HG03280 (cell line): Measurements from ENCODE around the gene KCNH6.

Experiments used
- ATAC-seq: cut with Tn5 transposase; IDR thresholded peaks from one replicate; pipeline ENCODE4 v1.9.1; 2021; ENCODE audit warnings: mild to moderate bottlenecking, moderate library complexity; ENCODE audit not compliant: unreplicated experiment

Gene KCNH6

DNA sequence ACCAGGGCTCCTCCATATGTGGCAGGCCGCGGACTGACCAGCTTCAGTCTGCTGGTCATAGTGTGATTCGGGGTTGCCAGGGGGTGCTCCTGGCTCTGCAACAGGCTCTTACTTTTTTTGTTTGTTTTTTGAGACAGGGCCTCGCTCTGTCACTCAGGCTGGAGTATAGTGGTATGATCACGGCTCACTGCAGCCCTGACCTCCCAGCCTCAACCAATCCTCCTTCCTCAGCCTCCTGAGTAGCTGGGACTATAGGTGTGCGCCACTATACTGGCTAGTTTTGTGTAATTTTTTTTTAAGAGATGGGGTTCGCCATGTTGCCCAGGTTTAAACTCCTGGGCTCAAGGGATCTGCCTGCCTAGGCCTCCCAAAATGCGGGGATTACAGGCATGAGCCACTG lies 11.8 kb upstream of the KCNH6 start:
- no peak for ATAC-seq

DNA sequence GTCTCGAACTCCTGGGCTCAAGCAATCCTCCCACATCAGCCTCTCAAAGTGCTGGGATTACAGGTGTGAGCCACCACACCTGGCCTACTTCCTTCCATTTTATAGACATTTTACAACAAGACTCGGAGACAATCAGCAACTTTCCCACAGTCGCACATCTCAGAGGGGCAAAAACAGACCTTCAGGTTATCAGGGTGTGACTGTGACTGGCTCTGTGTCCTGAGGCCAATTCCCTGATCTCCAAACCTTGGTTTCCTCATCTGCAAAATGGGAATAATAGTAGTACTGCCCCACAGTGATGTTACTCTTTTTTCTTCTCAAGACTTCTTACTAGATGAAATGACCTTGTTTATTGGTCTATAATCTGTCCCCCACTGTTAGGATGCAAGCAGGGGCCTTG lies 10.8 kb upstream of the KCNH6 start:
- no peak for ATAC-seq

DNA sequence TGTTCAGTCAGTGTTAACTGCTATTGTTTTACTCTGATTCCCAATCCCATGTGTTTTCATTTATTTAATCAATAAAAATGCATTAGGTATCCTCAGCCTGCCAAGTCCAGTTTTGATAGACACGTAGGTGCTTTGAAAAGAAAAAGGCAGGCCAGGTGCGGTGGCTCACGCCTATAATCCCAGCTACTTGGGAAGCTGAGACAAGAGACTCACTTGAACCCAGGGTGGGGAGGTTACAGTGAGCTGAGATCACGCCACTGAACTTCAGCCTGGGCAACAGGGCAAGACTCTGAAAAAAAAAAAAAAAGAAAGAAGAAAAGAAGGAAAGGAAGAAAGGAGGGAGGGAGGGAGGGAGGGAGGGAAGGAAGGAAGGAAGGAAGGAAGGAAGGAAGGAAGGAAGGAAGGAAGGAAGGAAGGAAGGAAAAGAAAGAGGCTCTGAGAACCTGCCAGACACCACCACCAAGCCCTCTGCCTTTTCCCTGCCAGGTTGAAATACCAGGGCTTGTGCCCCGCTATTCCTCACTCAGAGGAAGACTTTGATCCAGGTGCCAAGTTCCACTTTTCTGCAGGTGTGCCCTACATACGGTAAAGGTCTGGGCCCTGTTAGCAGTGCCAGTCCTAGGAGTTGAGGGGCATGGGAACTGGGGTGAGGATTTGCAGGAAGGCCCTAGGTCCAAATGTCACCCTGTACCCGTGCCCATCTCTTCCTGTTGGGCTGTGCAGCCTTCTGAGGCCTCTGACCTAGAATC lies 10.1 kb upstream of the KCNH6 start:
- no peak for ATAC-seq

DNA sequence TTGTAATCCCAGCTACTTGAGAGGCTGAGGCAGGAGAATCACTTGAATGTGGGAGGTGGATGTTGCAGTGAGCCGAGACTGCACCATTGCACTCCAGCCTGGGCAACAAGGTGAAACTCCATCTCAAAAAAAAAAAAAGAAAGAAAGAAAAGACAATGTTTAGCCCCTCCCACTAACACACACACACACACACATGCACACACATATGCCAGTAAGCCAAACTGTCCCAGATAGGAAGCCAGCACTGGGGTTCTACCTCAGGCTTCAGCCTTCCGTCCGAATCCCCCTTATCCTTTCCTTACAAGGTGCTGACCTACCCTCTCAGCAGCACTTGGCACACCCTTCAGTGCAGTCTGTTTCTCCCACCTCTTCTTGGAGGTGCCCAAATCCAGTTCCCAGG lies 8.7 kb upstream of the KCNH6 start:
- no peak for ATAC-seq

DNA sequence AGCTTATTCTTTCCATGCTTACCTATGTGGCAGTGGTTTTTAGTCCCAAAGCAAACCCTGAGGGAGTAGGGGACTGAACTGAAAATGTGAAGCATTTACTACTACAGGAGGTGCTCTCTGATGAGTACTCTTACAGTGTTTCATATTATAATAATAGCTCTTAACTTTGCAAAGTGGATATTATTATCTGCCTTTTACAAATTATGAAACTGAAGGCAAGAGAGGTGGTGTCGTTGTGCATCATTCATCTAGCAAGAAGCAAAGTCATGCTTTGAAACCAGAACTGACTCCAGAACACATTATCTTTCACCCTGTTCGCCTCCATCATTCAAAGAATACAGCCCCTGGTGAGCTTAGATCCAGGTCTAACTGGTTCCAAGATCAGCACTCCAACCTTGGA lies 8.2 kb upstream of the KCNH6 start:
- no peak for ATAC-seq

DNA sequence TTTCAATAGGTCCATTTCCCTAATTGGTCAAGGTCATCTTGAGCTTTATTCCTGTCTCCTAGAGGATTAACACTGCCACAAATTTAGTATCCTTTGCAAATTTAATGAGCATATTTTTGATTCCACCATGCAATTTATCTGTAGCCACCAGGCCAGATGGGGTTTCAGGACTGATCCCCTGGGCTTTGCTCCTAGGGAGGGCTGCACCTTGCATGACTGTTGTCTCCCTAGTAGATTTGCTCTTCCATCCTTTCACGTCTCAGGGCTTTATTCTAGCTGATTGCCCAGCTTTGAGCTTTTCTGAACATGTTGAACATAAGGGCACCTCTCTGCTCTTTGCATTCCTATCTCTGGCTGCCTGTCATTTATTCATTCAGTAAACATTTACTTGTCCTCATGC lies 7.7 kb upstream of the KCNH6 start:
- no peak for ATAC-seq

DNA sequence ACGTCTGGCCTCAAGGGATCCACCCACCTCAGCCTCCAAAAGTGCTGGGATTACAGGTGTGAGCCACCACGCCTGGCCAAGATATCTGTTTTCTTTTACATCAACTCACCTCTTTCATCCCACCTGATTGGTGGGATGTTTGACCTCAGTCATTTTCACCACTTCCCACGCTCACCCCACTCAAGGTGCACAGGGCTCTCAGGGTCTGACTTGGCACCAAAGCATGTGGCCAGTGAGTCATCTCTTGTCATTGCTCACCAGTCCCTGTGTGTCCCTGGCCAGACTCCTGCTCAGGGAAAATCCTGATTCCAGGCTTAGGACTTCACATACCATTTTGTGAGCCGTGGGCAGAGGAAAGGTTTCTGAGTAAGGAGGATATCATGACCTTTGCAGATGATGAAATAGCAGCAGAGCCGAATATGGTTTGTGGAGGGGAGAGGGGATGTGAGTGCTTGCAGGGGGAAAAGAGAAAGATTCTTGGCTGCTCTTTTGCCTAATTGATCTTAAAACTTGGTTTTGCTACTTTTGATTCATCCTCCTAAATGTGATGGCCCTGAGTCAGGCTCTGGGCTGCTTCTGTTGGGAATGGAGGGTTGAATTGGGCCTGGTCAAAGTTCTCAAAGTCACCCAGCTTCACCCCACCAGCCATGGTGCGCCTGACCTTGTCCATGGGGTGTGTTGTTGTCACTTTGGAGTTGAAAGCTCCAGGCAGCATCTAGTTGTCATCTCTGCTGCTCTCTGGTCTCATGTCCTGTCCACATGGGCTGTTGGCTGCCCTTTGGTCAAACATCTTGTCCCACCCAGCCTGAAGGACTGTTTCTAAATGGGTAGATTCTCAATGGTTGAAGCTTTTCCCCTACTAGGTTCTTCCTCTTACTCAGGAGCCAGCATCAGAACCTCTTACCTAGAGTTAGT lies 6.0 kb upstream of the KCNH6 start:
- no peak for ATAC-seq

DNA sequence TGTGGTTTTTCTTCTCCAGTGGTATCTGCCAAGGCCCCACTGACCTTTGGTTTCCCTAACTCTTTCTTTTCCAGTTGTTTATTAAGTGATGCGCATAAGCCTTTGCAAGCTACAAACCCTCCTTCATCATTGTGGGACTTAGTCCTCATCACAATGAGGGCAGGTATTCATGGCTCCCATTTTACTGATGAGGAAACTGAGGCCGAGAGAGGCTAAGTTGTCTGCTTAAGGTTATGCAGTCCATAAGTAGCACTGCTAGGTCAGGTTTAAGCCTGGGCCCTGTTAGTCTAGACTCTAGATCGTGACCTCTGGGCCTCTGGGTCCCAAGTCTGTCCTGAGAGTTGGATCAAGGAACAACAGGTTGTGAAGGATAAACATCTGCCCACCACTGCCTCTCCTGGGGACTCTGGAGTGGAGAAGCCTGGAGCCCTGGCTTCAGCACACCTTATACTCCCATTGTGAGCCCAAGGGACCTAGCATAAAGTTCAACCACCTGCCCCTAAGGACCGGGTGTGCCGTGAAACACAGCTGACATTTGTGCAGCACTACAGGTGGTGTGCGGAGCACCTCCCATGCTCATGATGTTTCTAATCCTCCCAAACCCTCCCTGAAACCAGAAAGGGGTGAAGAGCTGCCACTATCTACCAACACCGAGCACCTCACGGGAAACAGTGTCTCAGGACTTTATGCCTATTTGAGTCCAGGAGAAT lies 5.2 kb upstream of the KCNH6 start:
- no peak for ATAC-seq

DNA sequence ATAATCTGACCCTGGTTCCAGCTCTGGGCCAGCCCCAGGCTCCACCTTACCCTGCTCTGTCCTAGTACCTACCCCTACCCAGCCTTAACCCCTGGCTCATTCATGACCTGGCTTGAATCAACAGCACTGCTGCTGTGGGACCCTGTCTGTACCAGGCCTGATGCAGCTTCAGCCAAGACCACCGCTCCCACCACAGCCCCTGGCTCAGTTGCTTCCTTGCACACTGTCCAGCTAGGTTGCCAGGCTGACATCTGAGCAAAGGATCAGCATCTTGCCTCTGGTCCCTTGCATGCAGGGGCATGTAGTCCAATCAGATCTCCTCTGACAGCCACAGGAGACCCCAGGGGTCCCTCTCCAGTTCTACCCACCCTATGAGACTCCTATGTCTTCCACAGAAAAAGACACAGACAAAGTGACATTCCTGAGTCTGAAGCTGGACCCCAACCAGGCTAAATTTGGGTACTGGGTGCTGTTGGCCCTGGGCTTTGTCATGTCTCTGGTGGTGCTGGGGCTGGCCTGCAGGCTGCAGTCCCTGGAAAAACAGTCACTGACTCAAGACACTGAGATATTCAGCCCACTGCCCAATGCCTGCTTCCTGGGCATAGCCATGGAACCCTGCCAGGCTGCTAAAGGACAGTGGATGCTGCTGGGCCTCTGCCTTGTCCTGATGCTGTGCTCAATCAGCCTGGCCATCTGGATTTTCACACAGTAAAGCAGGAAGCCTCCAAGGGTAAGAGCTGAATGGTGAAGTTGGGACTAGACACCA lies 3.9 kb upstream of the KCNH6 start:
- no peak for ATAC-seq

DNA sequence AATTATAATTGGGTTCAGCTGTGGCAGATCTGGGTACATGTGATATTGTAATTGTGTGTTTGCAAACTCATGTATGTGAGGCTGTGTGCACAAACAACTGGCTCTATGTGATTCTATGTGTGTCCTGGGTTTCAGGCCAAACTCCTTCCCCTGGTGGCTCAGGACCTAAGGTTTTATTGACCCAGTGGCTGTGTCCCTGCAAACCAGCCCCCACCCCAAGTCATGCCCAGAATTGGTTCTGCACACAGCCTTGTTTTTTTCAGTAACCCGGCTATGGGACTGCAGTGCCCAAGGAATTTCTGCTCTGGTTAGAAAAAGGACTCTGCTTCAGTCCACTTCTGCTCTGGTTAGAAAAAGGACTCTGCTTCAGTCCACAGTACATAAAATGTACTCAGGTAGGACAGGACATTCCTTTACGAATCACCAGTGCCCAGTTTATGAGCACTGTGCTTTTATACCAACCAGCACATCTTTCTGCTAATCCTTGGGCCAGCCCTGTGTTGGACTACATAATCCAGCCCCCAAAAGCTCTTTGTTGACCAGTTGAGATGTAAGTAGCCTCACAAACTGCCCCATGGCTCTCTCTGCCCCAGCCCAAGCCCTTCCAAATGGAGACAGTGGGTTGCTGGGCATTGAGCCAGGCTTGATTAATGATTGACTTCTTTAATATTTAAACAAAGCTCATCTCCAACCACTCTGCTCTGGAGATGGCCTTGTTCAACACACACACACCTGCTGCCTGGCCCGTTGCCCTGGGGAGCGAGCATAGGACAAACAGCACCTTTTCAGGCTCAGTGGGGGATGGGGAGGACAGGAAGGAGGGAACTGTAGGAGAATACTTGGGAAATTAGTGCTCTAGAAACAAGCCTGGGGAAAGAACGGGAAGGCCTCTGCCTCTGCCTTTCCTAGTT lies 2.9 kb upstream of the KCNH6 start:
- no peak for ATAC-seq

DNA sequence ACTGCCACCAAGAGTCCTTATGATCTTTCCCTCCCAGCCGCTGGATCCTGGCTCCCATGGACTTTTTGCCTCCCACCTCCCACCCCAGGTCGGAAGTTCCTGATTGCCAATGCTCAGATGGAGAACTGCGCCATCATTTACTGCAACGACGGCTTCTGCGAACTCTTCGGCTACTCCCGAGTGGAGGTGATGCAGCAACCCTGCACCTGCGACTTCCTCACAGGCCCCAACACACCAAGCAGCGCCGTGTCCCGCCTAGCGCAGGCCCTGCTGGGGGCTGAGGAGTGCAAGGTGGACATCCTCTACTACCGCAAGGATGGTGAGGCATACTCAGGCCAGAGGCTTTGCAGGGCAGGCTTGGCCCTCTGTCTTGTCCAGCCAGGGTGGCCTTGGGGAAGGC lies 893 bp downstream of the KCNH6 start:
- ATAC-seq, result no peak

DNA sequence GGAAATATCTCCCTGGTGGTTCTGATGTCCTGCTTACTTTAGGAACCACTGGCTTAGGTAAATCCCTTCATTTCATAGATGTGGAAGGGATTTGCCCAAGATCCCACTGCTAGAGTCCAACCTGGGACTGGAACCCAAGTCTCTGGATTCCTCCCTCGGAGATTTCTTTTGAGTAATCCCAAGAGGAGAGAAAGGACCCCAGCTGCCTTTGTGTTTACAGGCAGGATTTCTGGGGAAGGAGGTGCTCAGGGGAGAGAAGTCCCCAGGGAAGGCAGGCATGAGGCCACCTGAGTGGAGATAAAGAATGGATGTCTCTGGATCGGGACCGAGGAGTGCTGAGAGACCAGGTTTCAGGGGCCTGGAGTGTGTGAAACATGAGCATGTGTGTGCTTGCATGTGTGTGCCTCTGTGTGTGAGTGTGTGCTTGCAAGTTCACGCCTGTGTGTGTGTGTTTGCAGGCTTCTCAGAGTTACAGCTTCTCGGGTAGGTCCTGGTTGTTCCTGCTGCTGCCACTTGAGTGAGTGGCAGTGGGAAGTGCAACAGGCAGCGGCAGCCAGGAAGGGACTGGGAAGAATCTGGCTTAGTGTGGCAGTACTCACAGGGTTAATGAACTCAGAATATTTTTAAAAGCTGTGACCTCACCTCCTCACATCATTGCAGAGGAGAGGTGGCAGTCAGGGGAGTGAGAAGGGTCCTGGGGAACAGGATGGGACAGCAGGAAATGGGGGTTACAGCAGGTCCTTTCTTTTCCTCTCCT lies 2.2 kb downstream of the KCNH6 start:
- ATAC-seq, result no peak

DNA sequence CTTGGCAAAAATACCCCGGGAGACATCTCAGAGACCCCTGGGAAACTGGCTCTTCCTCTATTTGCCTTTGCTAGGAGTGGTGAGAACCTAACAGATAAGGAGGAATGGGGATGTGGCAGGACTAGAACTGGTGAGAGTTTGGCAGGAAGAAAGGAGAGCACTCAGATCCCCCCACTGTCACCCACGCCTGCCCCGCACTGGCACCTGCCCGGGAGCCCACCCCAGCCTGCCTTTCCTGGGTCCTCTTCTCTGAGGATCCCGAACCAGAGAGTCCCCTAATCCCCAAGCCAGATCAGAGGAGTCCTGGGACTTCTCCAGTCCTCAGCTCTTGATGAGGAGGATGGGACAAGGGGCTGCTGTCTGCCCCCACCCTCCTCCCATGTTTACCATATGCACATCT lies 3.7 kb downstream of the KCNH6 start:
- ATAC-seq, result no peak

DNA sequence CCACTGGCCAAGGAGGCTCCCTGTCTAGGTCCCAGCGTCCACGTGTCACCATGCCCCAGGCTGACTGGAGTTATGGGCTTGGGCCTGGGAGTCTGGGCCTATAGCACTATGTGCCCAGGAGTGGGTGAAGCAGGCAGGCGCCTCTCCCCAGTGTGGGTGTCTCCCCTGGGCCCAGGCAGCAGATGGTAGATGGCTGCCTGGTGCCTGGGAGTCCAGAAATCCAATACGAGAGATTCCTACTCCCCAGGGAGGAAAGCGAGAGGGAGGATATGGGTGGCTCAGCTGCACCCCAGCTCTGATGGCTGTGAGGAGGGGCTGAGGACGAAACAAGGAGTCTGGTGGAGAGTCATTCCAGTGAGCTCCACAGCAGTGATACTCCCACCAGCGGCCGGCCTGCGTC lies 5.0 kb downstream of the KCNH6 start:
- no peak for ATAC-seq

DNA sequence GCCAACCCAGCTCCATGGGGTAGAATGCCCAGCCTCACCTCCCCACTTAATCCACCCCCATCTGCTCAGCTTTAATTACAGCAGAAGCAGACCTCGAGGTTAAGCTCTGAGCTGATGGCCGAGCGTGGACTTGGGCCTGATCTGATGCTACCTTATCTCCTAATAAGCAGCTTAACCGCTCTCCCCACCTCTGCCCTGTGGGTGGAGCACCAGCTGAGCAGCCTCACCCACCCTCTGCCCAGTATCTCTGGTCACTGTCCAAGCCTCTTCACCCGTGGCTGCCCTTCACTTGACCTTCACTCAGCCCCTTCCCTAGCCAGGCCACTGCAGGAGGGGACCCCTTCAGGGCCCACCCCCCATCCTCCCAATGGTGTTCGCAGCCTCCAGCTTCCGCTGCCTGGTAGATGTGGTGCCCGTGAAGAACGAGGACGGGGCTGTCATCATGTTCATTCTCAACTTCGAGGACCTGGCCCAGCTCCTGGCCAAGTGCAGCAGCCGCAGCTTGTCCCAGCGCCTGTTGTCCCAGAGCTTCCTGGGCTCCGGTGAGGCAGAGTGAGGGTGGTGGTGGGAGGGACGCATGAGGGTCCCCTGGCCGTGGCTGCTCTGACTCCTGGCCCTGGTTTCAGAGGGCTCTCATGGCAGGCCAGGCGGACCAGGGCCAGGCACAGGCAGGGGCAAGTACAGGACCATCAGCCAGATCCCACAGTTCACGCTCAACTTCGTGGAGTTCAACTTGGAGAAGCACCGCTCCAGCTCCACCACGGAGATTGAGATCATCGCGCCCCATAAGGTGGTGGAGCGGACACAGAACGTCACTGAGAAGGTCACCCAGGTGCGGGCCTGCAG lies 6.8 kb downstream of the KCNH6 start:
- no peak for ATAC-seq

DNA sequence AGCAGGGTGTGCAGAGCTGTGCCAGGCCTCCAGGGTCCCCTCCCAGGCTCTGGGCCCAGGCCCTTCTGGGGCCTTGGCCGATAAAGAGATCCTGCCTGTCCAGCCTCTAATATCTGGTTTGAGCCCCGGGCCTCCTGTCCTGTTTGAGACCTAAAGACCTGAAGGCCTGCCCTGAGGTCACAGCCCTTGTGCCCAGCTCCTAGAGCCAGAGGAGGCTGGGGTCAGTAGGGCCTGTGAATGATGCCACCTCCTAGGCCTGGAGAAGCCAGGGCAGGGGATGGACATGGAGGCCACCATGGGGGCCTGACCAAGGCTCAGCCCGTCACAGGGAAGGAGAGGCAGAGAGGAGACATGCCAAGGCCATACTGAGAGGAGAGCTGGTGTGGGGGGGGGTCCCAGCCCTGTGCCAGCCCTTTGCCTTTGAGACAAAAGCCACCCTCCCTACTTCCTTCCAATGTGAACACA lies 7.4 kb downstream of the KCNH6 start:
- no peak for ATAC-seq

DNA sequence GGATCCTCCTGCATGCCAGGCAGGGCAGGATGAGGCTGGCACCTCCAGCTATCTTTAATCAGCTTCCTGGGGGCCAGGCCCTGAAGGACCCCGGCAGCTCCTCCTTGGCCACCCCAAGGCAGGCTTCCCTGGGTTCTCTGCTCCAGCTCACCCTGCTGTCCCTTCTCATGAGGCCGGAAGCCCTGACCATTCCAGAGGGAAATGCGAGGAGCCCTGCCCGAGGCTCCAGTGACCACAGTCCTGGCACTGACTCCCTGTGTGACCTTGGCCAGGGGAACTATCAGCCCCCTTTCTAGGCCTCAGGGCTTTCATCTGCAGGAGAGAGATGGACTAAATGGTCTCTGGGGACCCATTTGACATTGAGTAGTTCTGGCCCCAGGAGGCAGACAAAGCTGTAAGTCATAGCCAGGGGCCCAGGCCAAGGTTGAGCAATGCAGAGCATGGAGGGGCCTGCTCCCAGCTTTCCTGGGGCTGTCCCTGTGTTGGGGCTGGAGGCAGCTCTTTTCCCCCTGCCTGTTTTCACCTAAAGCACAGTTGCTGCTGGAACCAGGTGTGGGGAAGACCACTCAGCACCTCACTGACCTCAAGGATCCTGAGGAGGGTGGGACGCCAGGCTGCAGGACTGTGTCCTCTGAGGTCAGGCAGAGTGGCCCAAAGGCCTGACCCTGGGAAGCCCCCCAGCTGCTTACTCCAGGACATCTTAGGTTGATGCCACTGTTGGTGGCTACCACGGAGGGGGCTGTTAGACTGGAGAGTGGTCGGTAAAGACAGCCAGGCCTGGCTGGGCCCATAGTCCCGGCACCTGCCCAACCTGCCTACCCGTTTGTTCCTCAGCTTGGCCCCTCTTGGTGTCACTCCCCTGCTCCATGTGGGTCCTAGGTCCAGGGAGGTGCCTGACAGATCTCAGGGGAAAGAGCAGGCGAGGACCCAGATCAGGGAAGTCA lies 8.1 kb downstream of the KCNH6 start:
- ATAC-seq, result no peak
